Activated CD4-positive, alpha-beta T cell treated with anti-CD3 and anti-CD28 coated beads for 36 hours (primary cell): ENCODE data around the gene RABGEF1. TPM values are rescaled to one million over a fixed set of nuclear protein-coding genes. Genes with fewer than 3 reads are reported as not detected.
"Not testable (repeated sequence)": the region's sequence is repeated elsewhere in the genome, so short reads cannot be mapped to it uniquely, and the experiment has no call there.

Experiments
- ATAC-seq: fragments of 200-7000 bp; cut with Tn5 transposase; one replicate; pipeline ENCODE4 v1.10.0; 2021; ENCODE audit warnings: mild to moderate bottlenecking, moderate library complexity
- CTCF ChIA-PET: fragments of 350-600 bp; sonication (Branson Sonifier 250); formaldehyde crosslinking; loops from one replicate; lab custom pipeline; 2021; ENCODE audit warnings: antibody characterized with exemption; lab: Charles Lee
- POLR2A ChIA-PET: fragments of 350-600 bp; sonication (Branson Sonifier 250); formaldehyde crosslinking; loops from one replicate; lab custom pipeline; 2021; ENCODE audit warnings: antibody characterized with exemption, inconsistent platforms; lab: Charles Lee
- DNase-seq: peaks from one replicate; pipeline ENCODE4 v3.0.0-alpha.2; 2020
- H3K27ac Mint-ChIP-seq: one replicate; pipeline ENCODE4 v1.8.0; 2021; ENCODE audit warnings: mixed read lengths
- H3K27me3 Mint-ChIP-seq: one replicate; pipeline ENCODE4 v1.8.0; 2021; ENCODE audit warnings: mixed read lengths
- H3K36me3 Mint-ChIP-seq: one replicate; pipeline ENCODE4 v1.8.0; 2021; ENCODE audit warnings: low read depth, mixed read lengths
- H3K4me1 Mint-ChIP-seq: one replicate; pipeline ENCODE4 v1.8.0; 2021; ENCODE audit warnings: mixed read lengths
- H3K4me3 Mint-ChIP-seq: one replicate; pipeline ENCODE4 v1.8.0; 2021; ENCODE audit warnings: mild to moderate bottlenecking, moderate library complexity, mixed read lengths
- H3K9me3 Mint-ChIP-seq: one replicate; pipeline ENCODE4 v1.8.0; 2021; ENCODE audit warnings: low read depth, mixed read lengths
- intact Hi-C, 2 experiments: fragments of 100-400 bp; cut with DNase I in 1 of 2; cut with micrococcal nuclease in 1 of 2; formaldehyde crosslinking; loops; one replicate each; pipeline versions ENCODE4 v1.14.2 to v1.15.1; 2022 to 2024; cut with DNase I, micrococcal nuclease
- total RNA-seq, 2 experiments: library from RNA; stranded (reverse); gene quantifications; one replicate each; pipeline ENCODE4 v1.2.3, GENCODE V29; 2021

RABGEF1 gene
- total RNA-seq, 2 experiments from 2014 or later: 19.3 to 22.5 TPM

DNA sequence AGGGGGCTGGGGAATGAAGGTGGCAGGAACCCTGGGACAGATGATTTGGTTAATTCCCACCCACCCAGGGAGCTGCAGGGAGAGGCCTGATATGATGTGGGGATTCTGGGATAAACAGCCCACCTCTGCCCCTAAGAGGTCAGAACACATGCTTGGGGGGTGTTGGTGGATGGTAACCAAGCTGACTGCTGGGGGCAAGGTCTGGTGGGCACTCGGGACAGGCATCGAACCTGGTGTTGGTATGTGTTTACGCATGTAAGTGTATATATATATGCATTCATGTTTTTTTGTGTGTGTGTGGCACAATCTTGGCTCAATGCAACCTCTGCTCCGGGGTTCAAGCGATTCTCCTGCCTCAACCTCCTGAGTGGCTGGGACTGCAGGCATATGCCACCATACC is 99.8 kb downstream of the RABGEF1 start:
- no peak overlapping the region for H3K4me3 Mint-ChIP-seq
- H3K27me3 Mint-ChIP-seq: no peaks in the 10 kb centered on the region
- H3K36me3 Mint-ChIP-seq: peaks cover 4% of the 10 kb centered on the region
- intact Hi-C loops: no loop called here
- no peak overlapping the region for H3K27ac Mint-ChIP-seq
- POLR2A ChIA-PET: no interaction called here
- peaks cover 6% of the 10 kb centered on the region for H3K4me1 Mint-ChIP-seq
- CTCF ChIA-PET: interaction anchor here (1.0 kb wide), 1 partner anchor 20 kb away, joined by 3 read pairs; no protein-coding TSS in a partner anchor
- ATAC-seq (no peak), DNase-seq (no peak)
- no peaks in the 10 kb centered on the region for H3K9me3 Mint-ChIP-seq

DNA sequence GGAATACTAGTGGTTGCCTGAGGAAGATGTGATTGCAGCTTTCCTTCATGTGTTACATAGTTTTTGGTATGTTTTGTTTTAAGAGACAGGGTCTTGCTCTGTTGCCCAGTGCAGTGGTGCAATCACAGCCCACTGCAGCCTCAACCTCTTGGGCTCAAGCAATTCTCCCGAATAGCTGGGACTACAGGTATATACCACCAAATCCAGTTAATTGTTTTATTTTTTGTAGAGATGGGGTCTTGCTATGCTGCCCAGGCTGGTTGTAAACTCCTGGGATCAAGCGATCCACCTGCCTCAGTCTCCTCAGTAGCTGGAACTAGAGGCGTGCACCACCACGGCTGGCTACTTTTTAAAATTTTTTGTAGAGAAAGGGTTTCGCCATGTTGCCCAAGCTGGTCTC is 101.4 kb downstream of the RABGEF1 start:
- H3K36me3 Mint-ChIP-seq: peaks cover 4% of the 10 kb centered on the region
- no peak overlapping the region for H3K4me3 Mint-ChIP-seq
- H3K4me1 Mint-ChIP-seq: peaks cover 13% of the 10 kb centered on the region
- POLR2A ChIA-PET: interaction anchor here (0.6 kb wide), 1 partner anchor 14 kb away, joined by 4 read pairs; no protein-coding TSS in a partner anchor
- CTCF ChIA-PET: no interaction called here
- DNase-seq (no peak), ATAC-seq (no peak)
- no peaks in the 10 kb centered on the region for H3K27me3 Mint-ChIP-seq
- intact Hi-C loops: no loop called here
- H3K9me3 Mint-ChIP-seq: no peaks in the 10 kb centered on the region
- no peak overlapping the region for H3K27ac Mint-ChIP-seq

DNA sequence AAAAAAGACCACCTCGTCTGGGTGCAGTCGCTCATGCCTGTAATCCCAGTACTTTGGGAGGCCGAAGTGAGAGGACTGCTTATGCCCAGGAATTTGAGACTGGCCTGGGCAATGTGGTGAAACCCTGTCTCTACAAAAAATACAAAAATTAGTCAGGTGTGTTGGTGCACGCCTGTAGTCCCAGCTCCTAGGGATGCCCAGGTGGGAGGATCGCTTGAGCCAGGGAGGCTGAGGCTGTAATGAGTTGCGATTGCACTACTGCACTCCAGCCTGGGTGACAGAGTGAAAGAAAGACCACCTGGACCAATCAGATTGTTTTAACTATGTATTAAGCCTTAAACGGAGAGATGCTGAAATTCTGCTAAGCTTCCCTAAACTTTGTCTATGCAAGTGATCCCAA is 103.0 kb downstream of the RABGEF1 start:
- ChIA-PET POLR2A (interaction anchor here (0.6 kb wide), 1 partner anchor 85 kb away, joined by 3 read pairs; no protein-coding TSS in a partner anchor), CTCF (interaction anchor here (1.0 to 2.2 kb wide), 8 partner anchors 15 to 154 kb away, joined by 3 to 13 read pairs (median 3); partner anchors contain the start of genes SBDS and TYW1)
- H3K4me1 Mint-ChIP-seq: peaks cover 24% of the 10 kb centered on the region
- H3K27me3 Mint-ChIP-seq, H3K36me3 Mint-ChIP-seq, ATAC-seq, intact Hi-C loops, DNase-seq, H3K27ac Mint-ChIP-seq, H3K9me3 Mint-ChIP-seq: not testable (repeated sequence)
- H3K4me3 Mint-ChIP-seq: peak overlapping the region; percentile 95

DNA sequence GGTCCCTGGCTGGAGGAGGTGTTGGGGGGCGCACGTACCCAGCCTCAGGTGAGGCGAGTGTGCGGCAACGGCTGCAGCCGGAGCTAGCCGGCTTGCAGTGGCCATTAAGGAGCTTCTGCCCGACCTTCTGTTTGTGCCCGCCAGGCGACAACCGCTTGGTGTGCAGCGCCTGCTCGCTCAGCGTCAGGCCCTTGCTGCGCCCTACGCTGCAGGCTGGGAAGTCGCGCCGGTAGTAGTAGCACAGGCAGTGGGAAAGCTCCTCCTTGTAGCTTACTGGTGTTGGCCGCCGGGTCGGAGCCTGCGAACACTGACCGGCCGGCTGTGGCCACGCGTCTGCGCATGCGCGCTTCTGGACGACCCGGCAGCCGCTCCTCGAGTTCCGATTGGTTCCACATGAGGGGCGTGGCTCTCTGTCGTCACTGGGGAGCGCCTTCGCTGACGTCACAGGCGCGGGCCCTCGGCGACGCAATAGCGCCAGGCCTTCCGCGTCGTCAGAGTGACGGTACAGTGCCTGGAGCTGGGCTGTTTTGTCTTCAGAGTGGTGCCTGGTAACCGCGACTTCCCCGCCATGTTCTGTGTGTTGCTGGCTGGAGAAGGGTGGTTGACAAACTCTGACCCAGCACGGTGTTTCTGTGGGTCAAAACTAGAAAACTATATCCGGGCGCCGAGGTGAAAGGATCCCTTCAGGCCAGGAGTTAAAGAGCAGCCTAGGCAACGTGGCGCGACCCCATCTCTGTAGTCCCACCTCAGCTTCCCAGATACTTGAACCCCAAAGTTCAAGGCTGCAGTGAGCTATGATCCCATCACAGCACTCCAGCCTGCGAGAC is 104.2 kb downstream of the RABGEF1 start:
- DNase-seq: peak; percentile 99

DNA sequence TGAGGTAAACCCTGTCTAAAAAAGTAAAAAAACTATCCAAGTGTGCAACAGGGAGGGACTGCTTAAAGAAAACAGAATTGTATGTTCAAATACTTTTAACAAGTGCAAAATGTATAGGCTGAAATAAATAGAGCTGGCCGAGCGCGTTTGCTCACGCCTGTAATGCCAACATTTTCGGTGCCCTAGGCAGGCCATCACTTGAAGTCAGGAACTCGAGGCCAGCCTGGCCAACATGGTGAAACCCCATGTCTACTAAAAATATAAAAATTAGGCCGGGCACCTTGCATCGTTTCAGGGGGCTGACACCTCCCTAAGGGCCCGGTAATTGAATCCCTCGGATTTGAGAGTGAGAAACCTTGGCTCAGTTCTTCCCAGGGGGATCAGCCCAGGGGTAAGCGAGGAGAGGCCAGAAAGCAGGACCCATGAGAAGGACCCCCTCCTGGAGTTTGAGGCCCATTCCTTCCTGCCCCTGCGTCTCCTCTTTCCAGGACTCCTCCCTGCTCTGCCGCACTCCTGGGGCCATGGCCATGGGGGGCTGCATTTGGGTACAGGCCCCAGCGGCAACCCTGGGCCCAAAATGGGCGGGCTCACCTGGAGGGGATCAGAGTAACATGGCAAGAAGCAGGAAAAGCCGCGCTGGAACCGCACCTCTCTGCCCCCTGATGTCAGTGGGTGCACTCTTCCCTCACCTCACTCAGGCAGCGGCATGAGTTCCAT is 105.0 kb downstream of the RABGEF1 start:
- Mint-ChIP-seq H3K4me3 (peak overlapping the region; percentile 95), H3K36me3 (peaks cover 4% of the 10 kb centered on the region), H3K27ac (peak overlapping the region; percentile 99), H3K9me3 (no peaks in the 10 kb centered on the region), H3K4me1 (peaks cover 24% of the 10 kb centered on the region), H3K27me3 (no peaks in the 10 kb centered on the region)
- POLR2A ChIA-PET: interaction anchor here (1.4 kb wide), 3 partner anchors 13 to 191 kb away, joined by 5 to 8 read pairs (median 6); partner anchors contain the start of gene SBDS
- CTCF ChIA-PET: interaction anchor here (0.6 to 2.2 kb wide), 9 partner anchors 15 to 751 kb away, joined by 3 to 13 read pairs (median 5); partner anchors contain the start of genes SBDS, TMEM248 and TYW1
- intact Hi-C loops: loop anchor here (1.0 to 5.0 kb wide), 7 partner anchors 38 to 1095 kb away; partner anchors contain the start of gene RABGEF1 (in 1 of the 2)
- DNase-seq: no peak
- no peak for ATAC-seq

More for the DNA sequence above, 104.2 kb downstream of the RABGEF1 start:
- H3K27me3 Mint-ChIP-seq: no peaks in the 10 kb centered on the region
- CTCF ChIA-PET: interaction anchor here (0.6 to 2.2 kb wide), 22 partner anchors 13 to 751 kb away, joined by 3 to 13 read pairs (median 4); partner anchors contain the start of genes SBDS, TMEM248 and TYW1
- H3K36me3 Mint-ChIP-seq: peaks cover 4% of the 10 kb centered on the region
- H3K27ac Mint-ChIP-seq: peak overlapping the region; percentile 99
- no peaks in the 10 kb centered on the region for H3K9me3 Mint-ChIP-seq
- H3K4me1 Mint-ChIP-seq: peaks cover 24% of the 10 kb centered on the region
- H3K4me3 Mint-ChIP-seq: peak overlapping the region; percentile 95
- intact Hi-C loops: loop anchor here (1.0 to 5.0 kb wide), 14 partner anchors 39 to 1094 kb away; partner anchors contain the start of genes TYW1 (in 2 of the 2), RABGEF1 (in 1 of the 2) and TMEM248 (in 1 of the 2)
- peak; percentile 94 for ATAC-seq
- POLR2A ChIA-PET: interaction anchor here (0.6 to 1.4 kb wide), 7 partner anchors 14 to 351 kb away, joined by 4 to 8 read pairs (median 6); partner anchors contain the start of genes SBDS and TYW1

DNA sequence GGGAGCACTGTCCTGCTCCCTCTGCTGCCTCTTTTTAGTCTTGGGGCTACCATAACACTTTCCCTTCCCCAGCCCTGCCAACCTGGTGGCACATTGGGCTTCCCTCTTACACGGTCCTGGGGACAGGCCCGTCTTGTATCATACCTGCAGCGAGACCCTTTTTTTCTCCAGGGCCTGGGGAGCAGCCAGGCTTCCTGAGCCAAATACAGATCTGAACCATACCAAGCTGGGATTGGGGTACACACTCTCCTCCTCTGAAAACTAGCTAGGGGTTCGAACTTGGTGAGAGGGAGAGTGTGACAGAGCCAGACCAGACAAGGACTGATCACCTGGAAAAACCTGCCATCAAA is 105.5 kb downstream of the RABGEF1 start:
- H3K27me3 Mint-ChIP-seq, H3K9me3 Mint-ChIP-seq, CTCF ChIA-PET, DNase-seq, POLR2A ChIA-PET, ATAC-seq, H3K36me3 Mint-ChIP-seq: not testable (repeated sequence)
- H3K27ac Mint-ChIP-seq: peak overlapping the region; percentile 99
- peak overlapping the region; percentile 95 for H3K4me3 Mint-ChIP-seq
- intact Hi-C loops: loop anchor here in 1 of 2 experiments (5.0 kb wide), 1 partner anchor 456 kb away; no protein-coding TSS in a partner anchor
- peaks cover 24% of the 10 kb centered on the region for H3K4me1 Mint-ChIP-seq

DNA sequence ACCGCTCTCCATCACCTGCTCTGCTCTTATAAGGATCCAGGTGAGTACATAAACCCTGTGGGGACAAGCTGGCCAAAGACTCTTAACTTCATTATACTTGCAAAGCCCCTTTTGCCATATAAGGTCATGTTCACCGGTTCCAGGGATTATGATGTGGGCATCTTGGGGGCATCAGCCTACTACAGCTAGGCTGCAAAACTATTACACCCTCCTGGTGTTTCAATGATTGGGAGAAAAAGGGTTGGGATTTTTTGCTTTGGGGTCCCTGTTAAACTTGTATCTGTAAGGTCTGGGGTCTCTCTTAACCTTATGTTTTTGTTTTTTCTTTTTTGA is 107.0 kb downstream of the RABGEF1 start:
- DNase-seq, POLR2A ChIA-PET, H3K27me3 Mint-ChIP-seq, H3K36me3 Mint-ChIP-seq, CTCF ChIA-PET, H3K9me3 Mint-ChIP-seq, H3K4me3 Mint-ChIP-seq, ATAC-seq: not testable (repeated sequence)
- intact Hi-C loops: loop anchor here in 1 of 2 experiments (5.0 kb wide), 1 partner anchor 455 kb away; no protein-coding TSS in a partner anchor
- H3K27ac Mint-ChIP-seq: peak overlapping the region; percentile 19
- H3K4me1 Mint-ChIP-seq: peaks cover 24% of the 10 kb centered on the region

DNA sequence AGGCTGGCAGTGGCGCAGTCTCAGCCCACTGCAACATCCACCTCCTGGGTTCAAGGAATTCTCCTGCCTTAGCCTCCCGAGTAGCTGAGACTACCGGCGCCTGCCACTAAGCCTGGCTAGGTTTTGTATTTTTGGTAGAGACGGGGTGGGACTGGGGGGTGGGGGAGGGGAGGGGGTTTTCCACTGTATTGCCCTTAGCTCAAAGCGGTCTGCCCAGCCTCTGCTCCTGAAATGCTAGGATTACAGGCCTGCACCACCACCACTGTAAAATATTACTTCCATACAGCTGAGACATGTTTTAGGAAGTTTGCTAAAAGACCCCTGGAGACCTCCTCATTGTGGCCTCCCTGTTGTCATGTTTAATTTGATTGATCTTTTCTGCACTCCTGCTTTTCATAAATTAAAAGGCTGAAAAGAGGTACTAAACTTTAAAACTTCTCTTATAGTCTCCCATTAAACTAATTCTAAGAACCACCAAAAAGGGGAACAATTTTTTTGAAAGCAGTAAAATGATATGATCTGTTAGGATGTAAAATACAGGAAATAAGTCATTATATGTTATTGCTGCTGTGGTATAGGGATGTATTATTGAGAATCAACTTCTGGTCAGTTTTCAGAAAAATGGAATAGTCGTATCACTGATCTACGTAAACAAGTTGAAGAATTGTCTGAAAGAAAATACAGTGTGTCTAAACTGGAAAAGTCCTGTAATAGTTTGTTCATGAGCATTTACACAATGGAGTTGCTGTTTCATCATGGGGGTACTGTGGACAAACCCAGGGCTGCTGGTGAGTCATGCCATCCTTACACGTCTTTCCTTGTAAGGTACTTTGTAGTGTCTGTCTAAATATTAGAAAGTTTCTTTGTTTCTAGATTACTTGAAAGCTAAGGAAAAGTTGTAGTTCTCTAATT is 107.6 kb downstream of the RABGEF1 start:
- peaks cover 24% of the 10 kb centered on the region for H3K4me1 Mint-ChIP-seq
- ChIA-PET POLR2A (no interaction called here), CTCF (no interaction called here)
- H3K36me3 Mint-ChIP-seq: peaks cover 4% of the 10 kb centered on the region
- peak; percentile 45 for DNase-seq
- intact Hi-C loops: loop anchor here in 1 of 2 experiments (5.0 kb wide), 1 partner anchor 454 kb away; no protein-coding TSS in a partner anchor
- no peaks in the 10 kb centered on the region for H3K27me3 Mint-ChIP-seq
- no peak overlapping the region for H3K4me3 Mint-ChIP-seq
- peak overlapping the region; percentile 78 for H3K27ac Mint-ChIP-seq
- no peak for ATAC-seq
- no peaks in the 10 kb centered on the region for H3K9me3 Mint-ChIP-seq

DNA sequence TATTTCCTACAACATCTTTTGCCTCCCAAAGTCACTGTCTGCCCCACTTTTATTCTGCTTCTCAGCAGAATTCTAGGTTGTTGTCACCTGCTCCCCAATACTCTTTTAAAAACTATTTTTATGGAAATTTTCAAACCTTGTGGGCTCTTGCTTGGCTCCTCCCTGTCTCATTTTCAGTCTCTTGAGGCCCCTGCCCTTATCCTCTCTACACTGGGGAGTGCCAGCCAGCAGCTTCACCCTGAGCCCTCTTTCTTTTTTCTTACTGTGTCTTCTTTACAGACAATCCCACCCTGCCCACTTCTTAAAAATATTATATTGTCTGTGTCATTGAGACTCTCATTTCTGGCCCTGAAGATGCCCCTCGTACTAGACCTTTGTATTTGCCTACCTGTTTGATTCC is 118.8 kb downstream of the RABGEF1 start:
- DNase-seq (no peak), ATAC-seq (no peak)
- POLR2A ChIA-PET: interaction anchor here (0.6 to 1.8 kb wide), 2 partner anchors 15 to 104 kb away, joined by 3 to 6 read pairs; no protein-coding TSS in a partner anchor
- Mint-ChIP-seq H3K4me3 (peak overlapping the region; percentile 7), H3K36me3 (peaks cover 16% of the 10 kb centered on the region), H3K27me3 (no peaks in the 10 kb centered on the region), H3K27ac (peak overlapping the region; percentile 92), H3K4me1 (peaks cover 22% of the 10 kb centered on the region), H3K9me3 (no peaks in the 10 kb centered on the region)
- CTCF ChIA-PET: interaction anchor here (0.8 to 1.0 kb wide), 2 partner anchors 16 to 19 kb away, joined by 3 read pairs; no protein-coding TSS in a partner anchor
- intact Hi-C loops: loop anchor here in 1 of 2 experiments (2.0 kb wide), 1 partner anchor 21 kb away; no protein-coding TSS in a partner anchor
